ENCODE results near the gene PTPRN2.

The PTPRN2 gene

GRCh38 chr7:157526005-157526912, 1061.4 kb downstream of the PTPRN2 start:
- no peak for DNase-seq (ENCODE audit: low read depth)

GRCh38 chr7:157525491-157525915, 1062.1 kb downstream of the PTPRN2 start:
- no peak for DNase-seq (ENCODE audit: low read depth)

- DNase-seq (ENCODE audit: low read depth): no peak
Measured at GRCh38 chr7:157524731-157525130, 1062.9 kb downstream of the PTPRN2 start.

GRCh38 chr7:157523766-157524421, 1063.7 kb downstream of the PTPRN2 start:
- DNase-seq (ENCODE audit: low read depth): no peak

- no peak for DNase-seq (ENCODE audit: low read depth)
Measured at GRCh38 chr7:157523371-157523765, 1064.3 kb downstream of the PTPRN2 start.

GRCh38 chr7:157522954-157523353, 1064.7 kb downstream of the PTPRN2 start:
- DNase-seq (ENCODE audit: low read depth): no peak

- DNase-seq (ENCODE audit: low read depth): no peak
Measured at GRCh38 chr7:157522189-157522588, 1065.4 kb downstream of the PTPRN2 start.

- no peak for DNase-seq (ENCODE audit: low read depth)
Measured at GRCh38 chr7:157521752-157522151, 1065.9 kb downstream of the PTPRN2 start.

GRCh38 chr7:157521061-157521731, 1066.4 kb downstream of the PTPRN2 start:
- DNase-seq (ENCODE audit: low read depth): no peak

GRCh38 chr7:157520249-157520648, 1067.4 kb downstream of the PTPRN2 start:
- DNase-seq (ENCODE audit: low read depth): no peak

GRCh38 chr7:157519798-157520244, 1067.8 kb downstream of the PTPRN2 start:
- no peak for DNase-seq (ENCODE audit: low read depth)

- DNase-seq (ENCODE audit: low read depth): no peak
Measured at GRCh38 chr7:157519246-157519645, 1068.4 kb downstream of the PTPRN2 start.

- DNase-seq (ENCODE audit: low read depth): no peak
Measured at GRCh38 chr7:157518514-157519175, 1069.0 kb downstream of the PTPRN2 start.

- no peak for DNase-seq (ENCODE audit: low read depth)
Measured at GRCh38 chr7:157517782-157518513, 1069.7 kb downstream of the PTPRN2 start.

- DNase-seq (ENCODE audit: low read depth): no peak
Measured at GRCh38 chr7:157516911-157517781, 1070.5 kb downstream of the PTPRN2 start.

- no peak for DNase-seq (ENCODE audit: low read depth)
Measured at GRCh38 chr7:157516311-157516710, 1071.3 kb downstream of the PTPRN2 start.

- no peak for DNase-seq (ENCODE audit: low read depth)
Measured at GRCh38 chr7:157515342-157516041, 1072.1 kb downstream of the PTPRN2 start.

- no peak for DNase-seq (ENCODE audit: low read depth)
Measured at GRCh38 chr7:157514746-157515145, 1072.9 kb downstream of the PTPRN2 start.

- no peak for DNase-seq (ENCODE audit: low read depth)
Measured at GRCh38 chr7:157514306-157514705, 1073.3 kb downstream of the PTPRN2 start.

- DNase-seq (ENCODE audit: low read depth): no peak
Measured at GRCh38 chr7:157513682-157514081, 1073.9 kb downstream of the PTPRN2 start.

Measured in CMK (cell line).